Measurements from ENCODE around the gene ZNF423. TPM values are rescaled to one million over a fixed set of nuclear protein-coding genes. Genes with fewer than 3 reads are reported as not detected.

The ZNF423 gene
- total RNA-seq, 1 donor from 2014 or later = 11.0 TPM

- DNase-seq (ENCODE audit: low spot score) = no peak
Observed at GRCh38 chr16:49532873-49533272, 323.0 kb downstream of the ZNF423 start.

- DNase-seq (ENCODE audit: low spot score) = no peak
Observed at GRCh38 chr16:49531931-49532840, 323.7 kb downstream of the ZNF423 start.

GRCh38 chr16:49531425-49531824 is 324.5 kb downstream of the ZNF423 start:
- DNase-seq (ENCODE audit: low spot score) = no peak

- no peak for DNase-seq (ENCODE audit: low spot score)
Observed at GRCh38 chr16:49530427-49530970, 325.4 kb downstream of the ZNF423 start.

GRCh38 chr16:49529411-49530045 is 326.4 kb downstream of the ZNF423 start:
- DNase-seq (ENCODE audit: low spot score) = no peak

GRCh38 chr16:49528866-49529288 is 327.0 kb downstream of the ZNF423 start:
- DNase-seq (ENCODE audit: low spot score) = no peak

- DNase-seq (ENCODE audit: low spot score) = no peak
Observed at GRCh38 chr16:49528060-49528865, 327.6 kb downstream of the ZNF423 start.

- DNase-seq (ENCODE audit: low spot score) = no peak
Observed at GRCh38 chr16:49527611-49528010, 328.3 kb downstream of the ZNF423 start.

- no peak for DNase-seq (ENCODE audit: low spot score)
Observed at GRCh38 chr16:49526860-49527365, 329.0 kb downstream of the ZNF423 start.

- DNase-seq (ENCODE audit: low spot score) = no peak
Observed at GRCh38 chr16:49524947-49525315, 331.0 kb downstream of the ZNF423 start.

- no peak for DNase-seq (ENCODE audit: low spot score)
Observed at GRCh38 chr16:49524216-49524946, 331.5 kb downstream of the ZNF423 start.

GRCh38 chr16:49523435-49524159 is 332.3 kb downstream of the ZNF423 start:
- no peak for DNase-seq (ENCODE audit: low spot score)

GRCh38 chr16:49521734-49522325 is 334.1 kb downstream of the ZNF423 start:
- no peak for DNase-seq (ENCODE audit: low spot score)

- no peak for DNase-seq (ENCODE audit: low spot score)
Observed at GRCh38 chr16:49520492-49521038, 335.3 kb downstream of the ZNF423 start.

- no peak for DNase-seq (ENCODE audit: low spot score)
Observed at GRCh38 chr16:49519741-49520140, 336.2 kb downstream of the ZNF423 start.

GRCh38 chr16:49519008-49519656 is 336.8 kb downstream of the ZNF423 start:
- DNase-seq (ENCODE audit: low spot score) = no peak

- DNase-seq (ENCODE audit: low spot score) = no peak
Observed at GRCh38 chr16:49516382-49517036, 339.4 kb downstream of the ZNF423 start.

GRCh38 chr16:49515861-49516260 is 340.1 kb downstream of the ZNF423 start:
- no peak for DNase-seq (ENCODE audit: low spot score)
